Smooth muscle cell of the brain vasculature (primary cell): ENCODE measurements around the gene ARMC6.
"Not testable (repeated sequence)": the region's sequence is repeated elsewhere in the genome, so short reads cannot be mapped to it uniquely, and the experiment has no call there.

Experiments
- DNase-seq: peaks from one replicate; pipeline ENCODE4 v3.0.0-alpha.2; 2012; ENCODE audit warnings: low read depth, low spot score

ARMC6 gene

GRCh38 chr19:19106938-19107337 is 73.5 kb downstream of the ARMC6 start:
- DNase-seq, result not testable (repeated sequence)

- no peak for DNase-seq
Measured at GRCh38 chr19:19107654-19108053, 74.3 kb downstream of the ARMC6 start.
